Parathyroid adenoma (tissue), 2 donors: ENCODE data around the gene SRL.

Source experiments
- H2AFZ ChIP-seq: fragments of 300-600 bp; sonication (generic); one replicate; pipeline ENCODE4 v1.7.0; 2017; ENCODE audit warnings: antibody characterized with exemption, mild to moderate bottlenecking
- H3K27ac ChIP-seq: fragments of 300-600 bp; sonication (generic); one replicate; pipeline ENCODE4 v1.7.0; 2017
- H3K27me3 ChIP-seq: fragments of 300-600 bp; sonication (generic); one replicate; pipeline ENCODE4 v1.7.0; 2017; ENCODE audit warnings: low read length; ENCODE audit not compliant: control insufficient read depth, insufficient read depth
- H3K36me3 ChIP-seq: fragments of 300-600 bp; sonication (generic); one replicate; pipeline ENCODE4 v1.7.0; 2017; ENCODE audit warnings: low read length; ENCODE audit not compliant: control insufficient read depth, insufficient read depth
- H3K4me1 ChIP-seq: fragments of 300-600 bp; sonication (generic); one replicate; pipeline ENCODE4 v1.7.0; 2017; ENCODE audit warnings: control low read depth
- H3K4me2 ChIP-seq: fragments of 300-600 bp; sonication (generic); one replicate; pipeline ENCODE4 v1.7.0; 2017; ENCODE audit warnings: low read length
- H3K4me3 ChIP-seq: fragments of 300-600 bp; sonication (generic); one replicate; pipeline ENCODE4 v1.7.0; 2017; ENCODE audit warnings: low read depth, low read length
- H3K79me2 ChIP-seq: fragments of 300-600 bp; sonication (generic); one replicate; pipeline ENCODE4 v1.7.0; 2017; ENCODE audit warnings: control low read depth
- H3K9ac ChIP-seq: fragments of 300-600 bp; sonication (generic); one replicate; pipeline ENCODE4 v1.7.0; 2017; ENCODE audit warnings: mild to moderate bottlenecking
- H3K9me3 ChIP-seq: fragments of 300-600 bp; sonication (generic); one replicate; pipeline ENCODE4 v1.7.0; 2017; ENCODE audit warnings: low read length; ENCODE audit not compliant: control insufficient read depth
- TF ChIP-seq, protein P1 (sequence below): fragments of 300-600 bp; sonication (generic); IDR thresholded peaks from one replicate; pipeline ENCODE4 v1.7.0; 2017; ENCODE audit warnings: antibody characterized with exemption, mild to moderate bottlenecking
- donor health status: primary hyperparathyroidism.

SRL gene

DNA sequence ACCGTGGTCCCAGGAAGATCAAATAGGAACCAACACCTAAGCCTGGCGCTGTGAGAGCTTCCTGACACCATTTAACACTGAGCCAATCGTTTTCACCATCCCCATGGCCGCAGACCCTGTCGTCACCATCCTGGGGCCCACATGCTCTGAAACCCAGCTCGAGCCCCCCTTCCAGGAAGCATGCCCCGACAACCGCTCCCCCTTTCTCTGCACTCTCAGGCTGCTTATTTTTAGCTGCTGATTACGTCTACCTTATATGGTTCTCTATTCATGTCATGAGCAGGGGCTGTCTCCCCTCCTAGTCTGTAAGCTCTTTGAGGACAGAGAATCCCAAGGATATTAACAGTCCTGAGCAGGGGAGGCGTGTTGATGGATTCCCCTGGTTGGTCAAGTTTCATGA is 10.5 kb downstream of the SRL start:
- Histone ChIP-seq H3K4me3 (no peak overlapping the region), H3K9ac (no peak overlapping the region), H3K9me3 (no peaks in the 10 kb centered on the region), H2AFZ (no peak overlapping the region), H3K4me1 (peaks cover 5% of the 10 kb centered on the region), H3K4me2 (no peak overlapping the region), H3K79me2 (no peaks in the 10 kb centered on the region), H3K27me3 (no peaks in the 10 kb centered on the region), H3K27ac (no peak overlapping the region), H3K36me3 (no peaks in the 10 kb centered on the region)
- TF ChIP-seq, protein P1, sequence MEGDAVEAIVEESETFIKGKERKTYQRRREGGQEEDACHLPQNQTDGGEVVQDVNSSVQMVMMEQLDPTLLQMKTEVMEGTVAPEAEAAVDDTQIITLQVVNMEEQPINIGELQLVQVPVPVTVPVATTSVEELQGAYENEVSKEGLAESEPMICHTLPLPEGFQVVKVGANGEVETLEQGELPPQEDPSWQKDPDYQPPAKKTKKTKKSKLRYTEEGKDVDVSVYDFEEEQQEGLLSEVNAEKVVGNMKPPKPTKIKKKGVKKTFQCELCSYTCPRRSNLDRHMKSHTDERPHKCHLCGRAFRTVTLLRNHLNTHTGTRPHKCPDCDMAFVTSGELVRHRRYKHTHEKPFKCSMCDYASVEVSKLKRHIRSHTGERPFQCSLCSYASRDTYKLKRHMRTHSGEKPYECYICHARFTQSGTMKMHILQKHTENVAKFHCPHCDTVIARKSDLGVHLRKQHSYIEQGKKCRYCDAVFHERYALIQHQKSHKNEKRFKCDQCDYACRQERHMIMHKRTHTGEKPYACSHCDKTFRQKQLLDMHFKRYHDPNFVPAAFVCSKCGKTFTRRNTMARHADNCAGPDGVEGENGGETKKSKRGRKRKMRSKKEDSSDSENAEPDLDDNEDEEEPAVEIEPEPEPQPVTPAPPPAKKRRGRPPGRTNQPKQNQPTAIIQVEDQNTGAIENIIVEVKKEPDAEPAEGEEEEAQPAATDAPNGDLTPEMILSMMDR: no peak

DNA sequence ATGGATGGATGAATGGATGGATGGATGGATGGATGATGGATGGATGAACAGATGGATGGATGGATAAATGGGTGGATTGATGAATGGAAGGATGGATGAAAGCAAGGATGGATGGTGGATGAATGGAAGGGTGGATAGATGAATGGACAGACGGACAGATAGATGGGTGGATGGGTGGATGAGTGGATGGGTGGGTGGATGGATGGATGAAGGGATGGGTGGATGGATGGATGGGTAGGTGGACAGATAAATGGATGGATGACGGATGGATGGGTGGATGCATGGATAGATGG is 14.9 kb downstream of the SRL start:
- no peak overlapping the region for H2AFZ ChIP-seq
- H3K4me1 ChIP-seq: no peaks in the 10 kb centered on the region
- no peaks in the 10 kb centered on the region for H3K27me3 ChIP-seq
- H3K79me2 ChIP-seq: no peaks in the 10 kb centered on the region
- TF ChIP-seq, protein P1: no peak
- H3K9me3 ChIP-seq: no peaks in the 10 kb centered on the region
- H3K4me2 ChIP-seq: no peak overlapping the region
- H3K4me3 ChIP-seq: no peak overlapping the region
- H3K9ac ChIP-seq: no peak overlapping the region
- no peaks in the 10 kb centered on the region for H3K36me3 ChIP-seq
- H3K27ac ChIP-seq: no peak overlapping the region

DNA sequence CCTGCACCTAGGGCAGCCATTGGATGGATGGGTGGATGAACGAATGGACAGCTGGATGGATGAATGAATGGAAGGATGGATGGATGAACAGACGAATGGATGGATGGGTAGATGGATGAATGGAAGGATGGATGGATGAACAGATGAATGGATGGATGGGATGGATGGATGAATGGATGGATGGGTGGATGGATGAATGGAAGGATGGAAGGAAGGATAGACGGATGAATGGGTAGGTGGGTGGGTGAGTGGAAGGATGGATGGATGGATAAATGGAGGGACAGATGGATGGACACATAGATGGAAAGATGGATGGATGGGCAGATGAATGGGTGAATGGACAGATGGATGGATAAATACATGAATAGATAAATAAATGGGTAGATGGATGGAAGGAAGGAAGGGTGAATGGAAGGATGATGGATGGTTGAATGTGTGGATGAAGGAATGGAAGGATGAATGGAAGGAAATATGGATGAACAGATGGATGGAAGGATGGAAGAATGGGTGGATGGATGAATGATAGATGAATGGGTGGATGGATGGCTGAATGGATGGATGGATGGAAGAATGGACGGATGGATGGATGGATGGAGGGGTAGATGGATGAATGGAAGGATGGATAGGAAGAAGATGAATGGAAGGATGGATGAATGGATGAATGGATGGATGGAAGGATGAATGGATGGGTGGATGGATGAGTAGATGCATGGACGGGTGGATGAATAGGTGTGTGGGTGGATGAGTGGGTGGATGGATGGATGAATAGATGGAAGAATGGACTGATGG is 15.4 kb downstream of the SRL start:
- H3K27ac ChIP-seq: no peak overlapping the region
- TF ChIP-seq, protein P1: no peak

DNA sequence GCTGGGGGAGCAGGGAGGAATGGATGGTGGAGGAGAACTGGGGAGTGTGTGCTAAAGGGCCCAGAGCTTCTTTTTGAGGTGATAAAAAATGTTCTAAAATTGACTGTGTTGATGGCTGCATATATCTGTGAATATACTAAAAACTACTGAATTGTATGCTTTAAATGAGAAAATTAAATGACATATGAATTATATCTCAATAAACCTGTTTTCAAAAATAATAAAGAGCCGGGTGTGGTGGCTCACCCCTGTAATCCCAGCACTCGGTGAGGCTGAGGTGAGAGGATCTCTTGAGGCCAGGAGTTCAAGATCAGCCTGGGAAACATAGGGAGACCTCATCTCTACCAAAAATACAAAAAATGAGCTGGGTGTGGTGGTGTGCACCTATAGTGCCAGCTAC is 16.8 kb downstream of the SRL start:
- no peaks in the 10 kb centered on the region for H3K79me2 ChIP-seq
- TF ChIP-seq, protein P1: no peak
- H3K4me3 ChIP-seq: no peak overlapping the region
- no peaks in the 10 kb centered on the region for H3K27me3 ChIP-seq
- no peak overlapping the region for H2AFZ ChIP-seq
- H3K36me3 ChIP-seq: no peaks in the 10 kb centered on the region
- no peak overlapping the region for H3K27ac ChIP-seq
- no peaks in the 10 kb centered on the region for H3K9me3 ChIP-seq
- H3K4me1 ChIP-seq: no peaks in the 10 kb centered on the region
- H3K9ac ChIP-seq: no peak overlapping the region
- H3K4me2 ChIP-seq: no peak overlapping the region

More for the DNA sequence above, 15.4 kb downstream of the SRL start:
- Histone ChIP-seq H3K4me2 (no peak overlapping the region), H3K9ac (no peak overlapping the region), H3K79me2 (no peaks in the 10 kb centered on the region), H3K4me3 (no peak overlapping the region), H3K27me3 (no peaks in the 10 kb centered on the region), H3K36me3 (no peaks in the 10 kb centered on the region), H3K9me3 (no peaks in the 10 kb centered on the region), H2AFZ (no peak overlapping the region), H3K4me1 (no peaks in the 10 kb centered on the region)

DNA sequence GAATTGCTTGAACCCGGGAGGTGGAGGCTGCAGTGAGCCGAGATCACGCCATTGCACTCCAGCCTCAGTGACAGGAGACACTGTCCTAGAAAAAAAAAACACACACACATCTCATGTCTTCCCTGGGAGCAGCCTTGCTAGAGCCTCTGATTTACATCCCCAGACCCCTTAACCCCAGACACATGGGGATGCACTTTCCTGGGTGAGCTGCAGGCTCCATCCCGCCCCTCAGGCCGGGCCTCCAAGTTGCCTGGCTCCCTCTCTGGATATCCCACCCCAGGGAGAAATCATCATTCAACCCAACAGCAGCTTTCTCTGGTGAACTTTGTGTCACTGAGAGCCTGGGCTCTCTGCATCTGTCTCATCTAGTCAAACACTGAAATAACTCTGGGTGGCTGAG is 21.5 kb downstream of the SRL start:
- Histone ChIP-seq H3K36me3 (no peaks in the 10 kb centered on the region), H3K9ac (no peak overlapping the region), H2AFZ (no peak overlapping the region), H3K27me3 (no peaks in the 10 kb centered on the region), H3K79me2 (no peaks in the 10 kb centered on the region), H3K9me3 (no peaks in the 10 kb centered on the region), H3K4me2 (no peak overlapping the region), H3K27ac (no peak overlapping the region), H3K4me1 (no peaks in the 10 kb centered on the region), H3K4me3 (no peak overlapping the region)
- TF ChIP-seq, protein P1: no peak
